ENCODE results near the gene PDIK1L.

- no peak for TF ChIP-seq GATA2 (IDR thresholded peaks at IDR 0.05; ENCODE audit: low read depth, low read length)
- no peak for TF ChIP-seq GATA3 (IDR thresholded peaks at IDR 0.05; ENCODE audit: low read depth, low read length)
These were observed 50.0 kb downstream of the PDIK1L start for GRCh38 chr1:26161415-26162219.
